Measurements from ENCODE around the gene CEBPA. TPM values are rescaled to one million over a fixed set of nuclear protein-coding genes. Genes with fewer than 3 reads are reported as not detected.

CEBPA gene
- total RNA-seq, 2 donors from 2014 or later: 1.8 to 2.1 TPM

DNA sequence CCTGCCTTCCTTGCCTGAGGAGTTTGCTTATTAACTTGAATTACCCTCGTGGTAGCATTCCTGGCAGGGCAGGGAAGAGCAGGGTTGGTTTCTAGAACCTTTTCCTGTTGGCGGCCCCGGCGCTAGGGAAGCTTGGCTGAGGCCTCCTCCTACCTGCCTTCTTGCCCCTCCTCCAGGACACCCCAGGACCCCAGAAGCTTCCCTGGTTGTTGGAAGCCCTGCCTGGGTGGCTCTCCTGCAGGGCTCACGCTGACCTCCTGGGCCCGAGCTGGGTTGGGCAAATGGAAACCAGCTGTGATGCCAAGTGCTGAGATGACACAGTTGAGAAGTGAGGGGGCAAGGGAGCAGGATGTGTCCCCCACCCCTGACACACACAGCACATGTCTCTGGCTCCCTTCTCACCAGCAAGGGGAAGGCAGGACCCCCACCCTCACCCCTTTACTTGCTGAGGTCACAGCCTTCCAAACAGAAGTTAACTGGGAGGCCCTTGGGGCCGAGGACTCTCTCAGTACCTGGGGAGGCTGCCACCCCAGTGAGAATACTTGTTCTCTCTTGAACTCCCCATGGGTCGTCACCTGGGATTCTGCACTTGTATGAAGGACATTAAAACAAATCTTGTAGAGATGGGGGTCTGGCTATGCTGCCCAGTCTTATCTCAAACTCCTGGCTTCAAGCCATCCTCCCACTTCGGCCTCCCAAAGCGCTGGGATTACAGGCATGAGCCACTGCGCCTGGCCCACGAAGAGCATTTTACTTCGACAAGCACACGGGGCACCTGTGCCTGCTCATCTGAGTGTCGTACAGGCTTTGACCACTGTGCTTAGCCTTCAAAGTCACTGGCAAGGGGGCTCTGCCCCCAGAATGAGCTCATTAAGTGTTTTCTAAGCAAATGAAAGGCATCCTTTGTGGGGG lies 10.5 kb downstream of the CEBPA start:
- Mint-ChIP-seq H3K9me3 (peaks cover 7% of the 10 kb centered on the region), H3K27me3 (ENCODE audit: insufficient read depth) (peaks cover 8% of the 10 kb centered on the region), H3K36me3 (ENCODE audit: low read depth) (no peaks in the 10 kb centered on the region), H3K4me1 (peaks cover 14% of the 10 kb centered on the region), H3K27ac (no peak overlapping the region), H3K4me3 (no peak overlapping the region)
- Histone ChIP-seq H3K9me3 (ENCODE audit: control insufficient read depth, low read length) (peaks cover 12% of the 10 kb centered on the region), H3K4me1 (ENCODE audit: control insufficient read depth, insufficient read depth, low read length) (peaks cover 11% of the 10 kb centered on the region), H3K36me3 (ENCODE audit: control insufficient read depth, insufficient read depth, low read length) (no peaks in the 10 kb centered on the region), H3K27me3 (ENCODE audit: control insufficient read depth, insufficient read depth, low read length, poor library complexity, severe bottlenecking) (peaks cover 3% of the 10 kb centered on the region), H3K27ac (ENCODE audit: low read depth, low read length) (no peak overlapping the region), H3K4me3 (ENCODE audit: low read length) (no peak overlapping the region), H3K9ac (ENCODE audit: extremely low read depth, low read length, poor library complexity, severe bottlenecking) (no peak overlapping the region)
- TF ChIP-seq, protein P1, sequence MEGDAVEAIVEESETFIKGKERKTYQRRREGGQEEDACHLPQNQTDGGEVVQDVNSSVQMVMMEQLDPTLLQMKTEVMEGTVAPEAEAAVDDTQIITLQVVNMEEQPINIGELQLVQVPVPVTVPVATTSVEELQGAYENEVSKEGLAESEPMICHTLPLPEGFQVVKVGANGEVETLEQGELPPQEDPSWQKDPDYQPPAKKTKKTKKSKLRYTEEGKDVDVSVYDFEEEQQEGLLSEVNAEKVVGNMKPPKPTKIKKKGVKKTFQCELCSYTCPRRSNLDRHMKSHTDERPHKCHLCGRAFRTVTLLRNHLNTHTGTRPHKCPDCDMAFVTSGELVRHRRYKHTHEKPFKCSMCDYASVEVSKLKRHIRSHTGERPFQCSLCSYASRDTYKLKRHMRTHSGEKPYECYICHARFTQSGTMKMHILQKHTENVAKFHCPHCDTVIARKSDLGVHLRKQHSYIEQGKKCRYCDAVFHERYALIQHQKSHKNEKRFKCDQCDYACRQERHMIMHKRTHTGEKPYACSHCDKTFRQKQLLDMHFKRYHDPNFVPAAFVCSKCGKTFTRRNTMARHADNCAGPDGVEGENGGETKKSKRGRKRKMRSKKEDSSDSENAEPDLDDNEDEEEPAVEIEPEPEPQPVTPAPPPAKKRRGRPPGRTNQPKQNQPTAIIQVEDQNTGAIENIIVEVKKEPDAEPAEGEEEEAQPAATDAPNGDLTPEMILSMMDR (conservative IDR thresholded peaks at IDR 0.05): no peak
- 90 to 94% methylated on average over 9 to 15 of the region's 15 CpGs for WGBS, 2 experiments (ENCODE audit: insufficient coverage in 1 of 2, insufficient read length in 1 of 2)
- DNase-seq: no peak

DNA sequence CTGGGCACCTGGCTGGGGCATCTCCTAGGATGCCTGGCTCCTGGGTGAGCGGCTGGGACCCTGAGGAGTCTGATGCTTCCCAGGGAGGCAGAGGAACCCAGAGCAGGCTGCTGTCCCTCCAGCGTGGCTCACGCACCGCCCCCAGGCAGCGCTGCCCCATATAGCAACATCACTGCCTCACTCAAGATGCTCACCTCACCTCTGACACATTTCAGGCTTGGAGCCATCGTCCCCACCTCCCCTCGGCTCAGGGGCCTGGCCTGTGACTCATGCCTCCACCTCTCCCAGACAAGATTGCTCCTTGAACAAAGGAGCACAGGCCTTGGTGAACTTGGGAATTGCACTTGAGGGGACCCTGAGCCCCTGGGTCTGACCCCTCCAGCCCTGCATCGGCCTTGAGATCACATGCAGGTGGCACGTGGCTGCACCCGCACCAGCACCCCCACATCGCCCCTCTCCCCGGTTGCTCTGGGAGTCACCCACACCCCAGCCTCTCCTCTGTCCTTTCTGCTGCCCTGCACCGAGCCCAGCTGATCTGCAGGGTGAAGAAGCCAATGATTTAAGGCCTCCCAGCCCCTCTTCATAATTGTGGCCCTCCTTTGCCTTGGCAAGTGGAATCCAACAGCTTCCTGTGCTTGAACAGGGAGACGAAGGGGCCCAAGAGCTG lies 11.2 kb downstream of the CEBPA start:
- Histone ChIP-seq H3K4me3 (ENCODE audit: low read length) (no peak overlapping the region), H3K9ac (ENCODE audit: extremely low read depth, low read length, poor library complexity, severe bottlenecking) (no peak overlapping the region), H3K27me3 (ENCODE audit: control insufficient read depth, insufficient read depth, low read length, poor library complexity, severe bottlenecking) (peaks cover 3% of the 10 kb centered on the region), H3K27ac (ENCODE audit: low read depth, low read length) (no peak overlapping the region), H3K36me3 (ENCODE audit: control insufficient read depth, insufficient read depth, low read length) (no peaks in the 10 kb centered on the region), H3K9me3 (ENCODE audit: control insufficient read depth, low read length) (peaks cover 12% of the 10 kb centered on the region), H3K4me1 (ENCODE audit: control insufficient read depth, insufficient read depth, low read length) (peaks cover 11% of the 10 kb centered on the region)
- Mint-ChIP-seq H3K27ac (peak overlapping the region; percentile 39), H3K9me3 (peaks cover 7% of the 10 kb centered on the region), H3K4me1 (peaks cover 11% of the 10 kb centered on the region), H3K36me3 (ENCODE audit: low read depth) (no peaks in the 10 kb centered on the region), H3K4me3 (no peak overlapping the region), H3K27me3 (ENCODE audit: insufficient read depth) (peaks cover 8% of the 10 kb centered on the region)
- WGBS, 2 experiments (ENCODE audit: insufficient coverage in 1 of 2, insufficient read length in 1 of 2): 78 to 91% methylated on average over 5 to 14 of the region's 14 CpGs
- TF ChIP-seq, protein P1 (conservative IDR thresholded peaks at IDR 0.05): no peak
- DNase-seq: no peak

DNA sequence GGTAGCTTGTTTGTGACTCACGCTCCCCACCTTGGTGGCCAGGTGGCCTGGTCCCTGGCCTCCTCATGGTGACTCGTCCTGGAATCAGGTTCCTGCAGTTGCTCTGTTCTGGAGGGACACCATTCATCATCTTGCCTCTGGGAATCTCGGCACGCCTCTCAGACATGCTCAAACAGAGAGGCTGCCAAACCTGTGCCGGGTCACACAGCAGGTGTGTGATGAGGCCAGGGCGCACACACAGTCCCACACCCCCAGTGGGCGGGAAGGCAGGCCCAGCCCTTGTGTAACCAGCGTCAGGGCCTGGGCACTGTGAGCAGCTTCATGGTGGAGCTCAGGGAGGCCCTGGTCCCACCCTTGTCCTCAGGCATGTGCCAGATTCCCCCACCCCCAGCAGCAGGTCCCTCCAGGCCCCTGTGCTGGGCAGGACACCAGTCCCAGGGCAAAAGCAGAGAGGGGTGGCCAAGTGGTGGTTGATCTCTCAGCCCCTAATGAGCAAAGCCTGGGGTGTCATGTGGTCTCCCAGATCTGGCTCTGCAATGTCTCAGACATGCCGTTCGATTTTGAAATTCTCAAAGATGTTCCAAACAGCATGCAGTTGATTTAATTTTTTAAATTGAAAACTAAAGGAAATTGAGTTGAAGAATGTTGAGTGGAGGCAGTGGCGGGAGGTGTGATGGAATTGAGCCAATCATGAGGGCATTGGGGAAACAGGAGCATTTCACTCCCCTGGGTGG lies 12.1 kb downstream of the CEBPA start:
- TF ChIP-seq, protein P1 (conservative IDR thresholded peaks at IDR 0.05): no peak
- Mint-ChIP-seq H3K27me3 (ENCODE audit: insufficient read depth) (peaks cover 8% of the 10 kb centered on the region), H3K27ac (no peak overlapping the region), H3K4me3 (no peak overlapping the region), H3K36me3 (ENCODE audit: low read depth) (no peaks in the 10 kb centered on the region), H3K9me3 (peaks cover 7% of the 10 kb centered on the region), H3K4me1 (peaks cover 11% of the 10 kb centered on the region)
- H3K9ac ChIP-seq (ENCODE audit: extremely low read depth, low read length, poor library complexity, severe bottlenecking): no peak overlapping the region
- DNase-seq: no peak
- H3K27me3 ChIP-seq (ENCODE audit: control insufficient read depth, insufficient read depth, low read length, poor library complexity, severe bottlenecking): no peaks in the 10 kb centered on the region
- no peak overlapping the region for H3K27ac ChIP-seq (ENCODE audit: low read depth, low read length)
- H3K9me3 ChIP-seq (ENCODE audit: control insufficient read depth, low read length): peaks cover 12% of the 10 kb centered on the region
- no peak overlapping the region for H3K4me3 ChIP-seq (ENCODE audit: low read length)
- H3K36me3 ChIP-seq (ENCODE audit: control insufficient read depth, insufficient read depth, low read length): no peaks in the 10 kb centered on the region
- 85 to 87% methylated on average over 5 to 11 of the region's 11 CpGs for WGBS, 2 experiments (ENCODE audit: insufficient coverage in 1 of 2, insufficient read length in 1 of 2)
- H3K4me1 ChIP-seq (ENCODE audit: control insufficient read depth, insufficient read depth, low read length): peaks cover 11% of the 10 kb centered on the region
